HG02678 (cell line): ENCODE data around the gene PREX1.

Source experiments
- ATAC-seq: cut with Tn5 transposase; IDR thresholded peaks from one replicate; pipeline ENCODE4 v1.9.1; 2021; ENCODE audit warnings: mild to moderate bottlenecking, moderate library complexity; ENCODE audit not compliant: unreplicated experiment

PREX1 gene

DNA sequence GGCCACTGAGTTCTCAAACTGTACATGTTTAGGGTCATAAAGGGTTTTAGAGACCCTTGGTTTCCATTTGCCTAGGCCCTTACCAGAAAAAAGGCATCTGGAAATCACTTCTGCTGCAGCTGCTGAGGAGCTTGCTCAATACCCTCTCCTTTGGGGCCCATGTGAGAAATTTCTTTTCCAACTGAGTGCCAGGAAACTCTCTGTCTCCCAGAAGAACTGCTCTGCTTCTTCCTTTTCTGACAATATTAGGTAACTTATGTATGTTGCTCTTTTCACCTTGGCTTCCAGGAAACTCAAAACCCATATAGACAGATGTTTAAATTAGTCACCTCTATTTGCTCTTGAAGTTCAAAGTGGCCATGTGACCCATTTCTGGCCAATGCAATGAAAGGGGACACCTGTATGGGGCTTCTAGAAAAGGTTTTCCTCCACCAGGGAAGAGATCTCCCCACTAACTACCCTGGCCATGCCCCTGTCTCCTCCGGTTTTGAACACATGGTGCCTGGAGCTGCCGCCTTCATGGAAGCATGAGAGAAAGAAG, 121.6 kb downstream of the PREX1 start:
- no peak for ATAC-seq

DNA sequence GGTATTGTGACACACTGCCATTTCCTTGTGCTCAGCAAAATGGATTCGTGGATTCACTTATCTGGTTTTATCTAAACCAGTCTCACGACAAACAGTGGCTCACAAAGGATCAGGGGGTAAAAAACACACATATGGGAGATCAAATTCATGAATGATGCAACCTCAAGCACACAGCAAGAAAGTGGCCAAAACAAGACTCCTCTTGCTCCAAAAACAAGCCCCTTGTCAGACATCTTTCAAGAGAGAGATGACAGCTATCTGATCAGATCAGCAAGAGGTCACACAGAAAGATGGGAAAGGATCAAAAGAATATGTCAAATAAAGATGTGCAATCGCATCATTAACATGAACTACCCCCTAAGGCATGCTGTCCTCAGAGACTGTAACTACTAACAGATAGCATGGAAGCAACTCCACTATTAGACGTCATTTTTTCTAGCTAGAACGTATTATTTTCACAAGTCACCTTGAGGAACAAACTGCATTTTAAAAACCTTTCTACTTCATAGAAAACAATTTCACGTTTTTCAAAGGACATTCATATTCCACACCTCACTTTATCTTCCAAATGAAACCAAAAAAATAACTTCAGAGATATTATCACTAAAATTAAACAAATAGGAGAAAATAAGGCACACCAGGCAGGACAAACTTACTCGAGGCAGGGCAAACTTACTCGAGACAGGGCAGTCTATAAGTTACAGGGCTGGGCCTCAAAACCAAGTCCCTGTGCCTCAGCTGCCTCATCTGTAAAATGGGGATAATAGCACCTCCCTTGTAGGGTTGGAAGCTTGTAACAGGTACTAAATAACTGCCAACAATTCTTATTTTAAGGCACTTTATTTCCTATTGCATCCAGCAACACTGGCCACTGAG, 122.3 kb downstream of the PREX1 start:
- no peak for ATAC-seq

DNA sequence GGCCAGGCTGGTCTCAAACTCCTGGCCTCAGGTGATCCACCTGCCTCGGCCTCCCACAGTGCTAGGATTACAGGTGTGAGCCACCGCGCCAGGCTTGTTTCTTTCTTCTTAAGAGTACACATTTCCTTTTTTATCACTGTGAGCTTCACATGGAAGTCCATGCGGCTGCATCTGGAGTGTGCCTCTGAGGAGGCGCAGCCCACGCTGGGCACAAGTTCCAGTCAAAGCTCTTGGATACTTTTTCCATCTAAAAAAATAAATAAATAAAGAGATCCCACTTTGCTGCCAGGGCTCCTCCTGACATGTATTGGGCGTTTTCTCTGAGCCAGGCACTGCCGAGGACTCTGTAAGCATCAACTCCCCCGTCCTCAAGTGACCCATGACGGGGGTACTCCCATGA, 123.0 kb downstream of the PREX1 start:
- no peak for ATAC-seq

DNA sequence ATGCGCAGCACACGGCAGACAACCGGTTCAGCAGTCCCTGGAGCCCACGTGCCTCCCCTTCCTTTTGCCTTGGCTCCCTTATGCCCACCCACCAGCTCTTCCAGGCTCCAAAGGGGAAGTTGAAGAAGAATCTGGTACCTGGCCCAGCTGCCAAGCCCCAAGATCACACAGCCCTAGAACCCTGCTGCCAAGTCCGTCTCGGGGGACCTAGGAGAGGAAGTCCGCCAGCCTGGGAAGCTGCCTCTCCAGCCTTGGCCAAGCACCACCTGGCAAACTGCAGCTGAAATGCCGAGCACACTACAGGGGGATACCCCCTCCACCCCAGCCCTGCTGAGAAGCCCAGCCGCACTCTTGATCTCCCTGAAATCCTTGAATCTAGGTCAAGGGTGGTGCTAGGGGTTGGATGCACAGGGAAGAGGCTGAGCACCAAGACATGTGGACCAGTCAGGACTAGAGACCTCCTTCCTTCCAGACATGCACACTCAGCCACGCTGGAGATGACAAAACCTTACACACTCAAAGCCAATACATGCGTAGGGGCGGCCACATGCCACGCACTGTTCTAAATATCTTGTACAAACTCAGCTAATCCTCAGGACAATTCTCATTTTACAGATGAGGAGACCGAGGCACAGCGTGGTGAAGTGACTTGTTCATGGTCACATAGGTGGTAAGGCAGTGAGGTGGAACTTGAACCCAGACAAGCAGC, 124.1 kb downstream of the PREX1 start:
- no peak for ATAC-seq

DNA sequence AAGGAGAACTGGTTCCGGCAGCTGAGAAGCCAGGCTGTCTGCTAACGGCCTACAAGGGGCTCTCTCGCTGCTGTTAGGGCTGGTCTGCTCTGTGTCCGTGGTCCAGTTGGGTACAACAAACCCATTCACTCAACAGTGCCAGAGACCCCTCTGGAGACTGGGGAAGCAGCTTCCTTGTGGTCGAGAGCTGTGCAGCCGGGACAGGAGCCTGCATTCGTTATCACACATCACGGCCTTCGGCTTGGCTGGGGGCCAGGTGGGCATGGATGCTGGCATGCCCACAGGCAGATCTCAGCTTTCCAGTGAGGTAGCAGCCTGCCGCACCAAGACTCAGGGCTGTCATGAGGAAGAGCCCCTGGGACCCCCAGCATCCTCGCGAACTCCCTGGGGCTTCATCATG, 124.7 kb downstream of the PREX1 start:
- ATAC-seq = no peak

DNA sequence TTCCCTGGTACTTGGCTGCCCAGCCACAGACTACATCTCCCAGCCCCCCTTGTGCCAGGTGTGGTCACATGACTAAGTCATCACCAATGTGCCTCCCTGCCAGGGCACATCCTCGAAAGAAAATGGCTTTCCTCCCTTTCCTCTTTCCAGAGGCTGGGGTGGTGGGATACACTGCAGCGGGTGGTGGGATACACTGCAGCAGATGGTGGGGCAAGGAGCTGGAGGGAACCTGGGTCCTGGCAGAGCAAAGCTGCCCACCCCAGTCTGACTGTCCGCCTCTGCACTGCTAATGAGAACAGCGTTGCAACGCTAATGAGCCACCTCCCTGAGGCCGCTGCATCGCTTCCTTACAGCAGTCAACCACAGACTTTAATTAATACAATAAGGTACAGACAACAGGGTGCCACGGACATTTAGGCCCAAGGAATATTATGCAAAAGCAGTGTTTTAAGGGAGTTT, 125.3 kb downstream of the PREX1 start:
- ATAC-seq = no peak

DNA sequence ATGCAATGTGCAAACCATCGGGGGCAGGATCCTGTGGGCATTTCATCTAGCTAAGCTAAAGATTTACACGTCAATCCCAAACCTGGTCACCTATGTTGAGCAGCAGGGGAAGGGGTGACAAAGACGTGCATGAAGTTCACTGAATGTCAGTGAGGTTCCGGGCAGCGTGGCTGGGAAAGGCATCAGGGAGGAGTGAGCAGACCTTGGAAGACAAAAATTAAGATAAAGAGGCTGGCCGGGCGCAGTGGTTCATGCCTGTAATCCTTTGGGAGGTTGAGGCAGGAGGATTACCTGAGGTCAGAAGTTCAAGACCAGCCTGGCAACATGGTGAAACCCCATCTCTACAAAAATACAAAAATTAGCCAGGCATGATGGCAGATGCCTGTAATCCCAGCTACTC, 126.1 kb downstream of the PREX1 start:
- ATAC-seq = no peak

DNA sequence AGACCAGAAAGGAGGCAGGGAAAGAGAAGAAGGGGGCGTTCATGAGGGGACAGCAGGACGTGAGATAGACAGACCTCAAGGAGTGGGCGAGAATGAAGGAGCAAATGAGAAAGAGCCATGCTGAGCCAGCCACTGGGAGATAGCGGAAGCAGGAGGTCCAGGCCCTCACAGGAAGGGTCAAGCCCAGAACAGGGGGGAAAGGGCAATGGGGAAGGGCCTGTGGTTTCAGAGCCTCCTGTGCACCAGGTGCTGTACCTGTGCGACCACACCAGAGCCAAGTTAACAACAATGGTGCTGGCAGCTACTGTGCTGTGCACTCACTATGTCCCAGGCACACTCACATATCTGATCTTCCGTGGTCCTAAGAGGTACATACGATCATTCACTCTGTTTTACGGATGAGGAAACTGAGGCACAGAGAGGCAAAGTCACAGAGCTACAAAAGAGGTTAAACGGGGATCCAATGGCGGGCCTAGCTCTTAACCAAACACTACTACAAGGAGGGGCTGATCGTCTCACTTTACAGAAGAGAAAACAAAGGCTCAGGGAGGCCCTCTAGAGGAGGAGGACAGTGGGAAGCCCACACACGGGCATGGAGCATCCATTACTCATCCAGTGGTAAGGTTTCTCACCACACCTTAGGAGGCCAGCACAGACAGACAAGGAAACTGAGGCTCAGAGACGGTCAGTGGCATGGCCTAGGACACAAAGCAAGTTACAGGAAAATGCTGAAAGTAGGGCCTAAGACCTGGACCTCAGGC, 129.1 kb downstream of the PREX1 start:
- no peak for ATAC-seq

DNA sequence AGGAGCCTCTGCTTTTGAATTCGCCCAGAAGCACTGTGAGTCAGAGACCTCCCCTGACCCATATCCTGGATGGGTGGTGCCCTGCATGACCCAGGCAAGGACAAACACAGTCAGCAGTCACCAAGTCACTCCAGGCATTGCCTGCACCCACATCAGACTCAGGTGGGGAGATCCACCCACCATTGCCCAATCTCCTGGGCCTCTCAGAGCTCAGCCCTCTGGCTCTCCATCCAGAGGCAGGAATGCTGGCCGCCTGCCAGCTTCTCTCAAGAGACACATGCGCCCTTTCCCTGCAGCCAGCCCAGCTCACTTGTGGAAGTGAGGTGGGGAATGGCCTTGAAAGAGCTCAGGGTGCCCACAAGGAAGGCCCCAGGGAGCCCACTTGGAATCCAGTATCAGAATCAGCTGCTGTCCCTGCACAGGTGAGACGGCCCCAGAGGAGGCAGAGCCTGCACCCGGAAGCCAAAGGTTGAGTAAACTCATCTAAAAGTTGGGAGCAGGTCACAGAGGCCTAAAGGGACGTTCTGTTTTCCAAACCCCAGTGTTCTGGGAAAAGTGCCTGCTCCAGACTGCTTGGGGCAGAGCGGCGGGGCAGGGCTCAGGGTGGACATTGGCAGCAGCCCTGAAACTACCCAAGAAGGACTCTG, 129.8 kb downstream of the PREX1 start:
- ATAC-seq = no peak

DNA sequence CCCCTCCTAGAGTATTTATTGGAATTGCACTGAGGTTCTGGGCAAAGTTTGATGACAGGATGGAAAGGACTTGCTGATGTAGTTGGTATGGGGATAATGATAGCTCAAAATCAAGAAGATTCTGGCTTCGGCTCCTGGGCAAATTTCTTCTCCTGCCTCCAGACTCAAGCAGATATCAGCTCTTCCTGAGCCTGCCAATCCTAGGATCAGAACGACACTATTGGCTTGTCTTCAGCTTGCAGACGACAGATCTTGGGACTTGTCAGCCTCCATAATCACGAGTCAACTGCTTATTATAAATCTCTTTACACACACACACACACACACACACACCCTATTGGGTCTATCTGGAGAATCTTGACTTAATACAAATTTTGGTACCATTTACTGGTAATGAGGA, 131.1 kb downstream of the PREX1 start:
- no peak for ATAC-seq

DNA sequence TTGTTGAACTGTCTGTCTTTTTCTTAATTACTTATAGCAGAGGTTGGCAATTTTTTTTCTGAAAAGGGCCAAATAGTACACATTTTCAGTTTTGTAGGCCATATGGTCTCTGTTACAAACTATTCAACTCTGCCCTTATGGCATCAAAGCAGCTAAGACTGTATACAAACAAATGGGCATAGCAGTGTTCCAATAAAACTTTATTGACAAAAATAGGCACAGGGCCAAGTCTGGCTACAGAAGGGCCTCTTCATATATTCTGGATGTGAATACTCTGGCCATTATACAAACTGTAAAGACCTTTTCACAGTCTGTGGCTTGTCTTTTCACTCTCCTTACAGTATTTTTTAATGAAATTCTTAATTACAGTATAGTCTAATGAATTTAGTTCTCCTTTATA, 132.1 kb downstream of the PREX1 start:
- no peak for ATAC-seq

DNA sequence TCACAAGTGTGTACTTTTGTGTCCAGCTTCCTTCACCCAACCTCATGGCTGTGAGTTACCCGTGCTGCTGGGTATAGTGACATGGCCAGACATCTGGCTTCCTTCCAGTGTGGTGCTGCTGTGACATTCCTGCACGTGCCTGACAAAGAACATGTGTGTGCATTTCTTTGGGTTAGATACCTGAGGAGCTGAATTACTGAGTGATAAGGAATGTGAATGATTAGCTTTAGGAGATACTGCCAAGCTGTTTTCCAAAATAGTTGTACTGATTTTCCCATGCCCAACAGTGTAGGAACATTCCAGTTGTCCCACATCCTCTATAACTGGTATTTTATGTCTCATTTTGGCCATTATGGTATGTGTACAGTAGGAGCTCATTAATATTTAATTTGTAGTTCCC, 132.5 kb downstream of the PREX1 start:
- ATAC-seq = no peak

DNA sequence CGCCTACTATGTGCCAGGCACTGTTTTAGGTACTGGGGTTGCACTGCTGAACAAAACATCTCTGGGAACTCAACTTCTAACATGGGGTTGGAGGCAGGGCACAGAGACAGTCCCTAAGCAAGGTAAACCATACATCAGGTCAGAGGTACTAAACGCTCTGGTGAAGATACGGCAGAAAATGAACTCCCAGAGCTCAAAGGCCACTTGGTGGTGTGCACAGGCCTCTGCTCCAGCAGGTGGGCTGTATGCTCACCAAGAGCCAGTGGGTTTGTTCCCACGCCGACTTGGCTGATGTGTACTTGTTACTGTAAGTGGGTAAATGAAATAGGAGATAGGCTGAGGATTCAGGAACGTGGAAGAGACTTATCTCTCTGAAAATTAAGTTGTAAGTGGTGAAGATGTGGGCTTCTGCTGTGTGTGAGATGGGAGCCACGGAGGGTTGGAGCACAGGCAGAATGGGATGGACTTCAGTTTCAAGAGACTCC, 133.4 kb downstream of the PREX1 start:
- no peak for ATAC-seq

DNA sequence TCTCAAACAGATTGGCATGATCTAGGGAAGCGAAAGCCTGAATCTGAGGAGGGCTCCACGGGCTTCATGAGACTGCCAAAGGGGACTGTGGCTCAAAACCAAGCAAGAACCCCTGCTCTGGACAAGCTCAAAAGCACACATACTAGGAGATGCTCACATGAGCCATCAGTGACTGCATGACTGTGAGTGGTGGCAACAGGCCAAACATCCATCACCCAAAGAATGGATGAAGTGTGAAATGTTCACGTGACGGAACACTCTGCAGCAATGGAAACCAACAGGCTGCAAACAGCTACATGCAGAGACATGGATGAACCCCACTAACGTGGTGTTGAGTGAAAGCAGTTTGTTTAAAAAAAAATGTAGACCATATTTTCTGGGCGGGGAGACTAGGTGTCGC, 136.3 kb downstream of the PREX1 start:
- ATAC-seq = no peak

DNA sequence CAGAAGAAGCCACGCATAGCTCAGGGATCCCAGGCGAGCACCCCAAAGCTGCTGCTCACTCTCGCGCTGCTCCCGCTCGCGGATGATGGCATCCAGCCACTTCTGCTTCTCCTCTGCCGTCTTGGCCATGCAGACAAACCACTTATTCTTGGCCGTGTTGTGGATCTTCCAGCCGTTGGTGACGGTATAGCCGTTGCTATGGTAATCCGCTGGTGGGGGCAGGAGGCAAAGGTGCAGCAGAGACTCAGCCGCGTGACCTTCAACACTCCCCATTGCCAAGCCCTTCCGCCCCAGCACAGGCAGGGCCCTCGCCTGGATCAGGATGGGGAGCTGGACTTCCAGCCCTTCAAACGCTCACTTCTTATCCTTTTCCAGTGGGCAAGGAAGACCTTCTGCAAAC, 136.9 kb downstream of the PREX1 start:
- ATAC-seq = no peak

DNA sequence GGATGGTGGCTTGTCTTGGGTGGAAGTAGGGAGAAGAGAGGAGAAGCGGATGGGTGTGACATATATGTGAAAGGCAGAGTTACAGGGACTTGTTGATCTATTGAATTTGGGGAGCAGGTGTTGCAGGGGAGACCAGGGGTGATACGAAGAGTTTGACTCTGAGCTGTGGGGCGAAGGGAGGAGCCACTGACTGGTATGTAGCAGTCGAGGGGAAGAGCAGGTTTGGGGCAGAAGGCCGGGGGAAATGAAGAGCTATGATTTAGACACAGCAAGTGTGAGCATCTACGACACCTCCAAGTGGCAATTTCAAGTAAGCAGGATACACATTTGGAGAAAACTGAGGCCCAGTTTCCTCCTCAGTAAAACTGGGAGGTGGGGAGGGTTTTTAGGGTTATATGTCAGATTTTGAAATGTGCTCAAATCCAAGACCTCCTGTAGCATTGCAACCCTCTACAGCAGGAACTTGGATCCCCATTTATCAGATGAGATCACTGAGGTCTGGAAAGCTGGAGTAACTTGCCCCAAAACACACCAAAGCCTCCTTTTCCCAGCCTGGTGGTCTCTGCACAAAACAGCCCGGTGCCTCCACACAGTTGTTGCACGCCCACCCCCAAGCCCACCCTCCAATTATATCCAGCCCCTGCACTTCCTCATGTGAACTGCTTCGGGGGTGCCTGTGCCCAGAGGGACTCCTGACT, 137.8 kb downstream of the PREX1 start:
- no peak for ATAC-seq

DNA sequence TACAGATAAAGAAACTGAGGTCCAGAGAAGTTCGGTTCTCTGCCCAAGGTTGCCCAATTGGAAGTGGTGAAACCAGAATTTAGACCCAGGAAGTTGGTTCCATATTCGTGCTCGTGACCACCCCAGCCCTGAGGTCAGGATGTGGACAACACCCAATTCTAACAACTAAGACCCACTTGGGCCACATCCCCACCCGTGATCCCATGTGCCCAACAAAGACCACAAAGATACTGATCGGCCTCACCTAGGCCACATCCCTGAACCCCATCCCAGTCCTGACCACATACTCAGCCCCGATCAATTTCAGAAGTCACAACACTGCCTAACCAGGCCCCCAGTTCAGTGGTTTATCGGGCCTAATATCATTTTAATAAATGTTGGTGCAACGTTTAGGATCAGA, 138.4 kb downstream of the PREX1 start:
- ATAC-seq = no peak

DNA sequence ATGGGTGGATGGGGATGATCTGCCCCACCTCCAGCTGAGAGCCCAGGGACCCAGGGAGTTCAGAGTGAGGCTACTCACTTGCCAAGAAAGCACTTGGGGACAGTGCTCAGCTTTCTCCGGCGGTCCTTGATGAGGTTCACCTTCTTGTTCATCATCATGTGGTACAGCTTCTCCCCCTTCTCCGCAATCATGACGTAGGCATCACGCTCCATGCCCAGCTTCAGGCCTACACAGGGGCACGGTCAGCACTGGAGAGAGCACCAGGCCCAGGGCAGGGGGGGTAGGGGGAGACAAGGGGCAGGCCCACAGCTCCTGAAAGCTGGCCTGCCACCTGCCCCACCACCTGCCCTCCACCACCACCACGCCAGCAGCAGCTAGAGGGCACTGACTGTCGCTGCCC, 139.2 kb downstream of the PREX1 start:
- no peak for ATAC-seq

DNA sequence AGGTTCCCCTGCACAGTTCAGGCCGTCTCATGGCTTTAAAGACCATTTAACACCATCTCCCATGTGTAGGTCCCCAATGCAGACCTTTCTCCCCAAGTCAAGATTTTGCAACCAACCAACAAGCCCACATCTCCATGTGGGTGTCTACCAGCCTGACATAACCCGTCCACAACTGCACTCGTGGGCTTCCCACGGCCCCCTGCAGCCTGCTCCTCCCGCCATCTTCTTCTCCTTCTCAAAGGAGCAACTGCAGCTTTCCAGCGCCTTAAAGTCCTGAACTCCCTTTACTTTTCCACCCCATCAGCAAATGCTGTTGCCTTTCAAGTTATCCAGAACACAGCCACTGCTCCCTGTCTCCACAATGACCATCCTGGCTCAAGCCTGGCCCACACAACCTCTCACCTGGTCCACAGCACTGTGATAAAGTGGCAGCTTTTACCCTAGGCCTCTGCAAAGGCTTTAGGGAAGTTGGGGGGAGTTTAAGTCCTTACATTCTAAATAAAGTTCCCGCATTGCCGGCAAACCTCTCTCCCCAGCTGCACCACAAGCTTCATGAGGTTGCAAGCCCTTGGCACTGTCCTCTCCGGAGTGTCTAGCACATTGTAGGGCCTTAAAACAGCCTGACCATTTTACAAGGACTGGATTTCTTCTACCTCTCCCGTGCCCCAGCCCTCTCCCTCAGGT, 140.5 kb downstream of the PREX1 start:
- no peak for ATAC-seq
